H1 (cell line): ENCODE results near the gene TRIM62. TPM values are rescaled to one million over a fixed set of nuclear protein-coding genes. Genes with fewer than 3 reads are reported as not detected.

ENCODE experiments used
- CBX8 ChIP-seq: fragments of 300-800, 300-1000 bp; sonication (generic); IDR thresholded peaks from 2 replicates; pipeline ENCODE4 v1.7.1; 2016; ENCODE audit warnings: low read depth, low read length, borderline replicate concordance
- CHD7 ChIP-seq: fragments of 300-600 bp; sonication (generic); IDR thresholded peaks from 2 replicates; pipeline ENCODE4 v1.7.1; 2012; ENCODE audit warnings: low read length, moderate library complexity, mild to moderate bottlenecking, inconsistent platforms; ENCODE audit not compliant: insufficient replicate concordance
- CTCF ChIP-seq, 3 experiments: IDR thresholded peaks; 1 replicate in 2 of 3; 2 replicates in 1 of 3; pipeline versions ENCODE4 v1.5.1 to v1.6.1; 2011; ENCODE audit warnings: low read length in 3 of 3, mild to moderate bottlenecking in 3 of 3, inconsistent platforms in 2 of 3, low read depth in 1 of 3, moderate library complexity in 1 of 3; ENCODE audit not compliant: insufficient read depth in 1 of 3; ENCODE audit errors: control extremely low read depth in 1 of 3
- EGR1 ChIP-seq: IDR thresholded peaks from 2 replicates; pipeline ENCODE4 v1.6.1; 2011; ENCODE audit warnings: low read depth, low read length, borderline replicate concordance
- HDAC2 ChIP-seq, 2 experiments: fragments of 300-600 bp in 1 of 2; sonication (generic) in 1 of 2; IDR thresholded peaks; 2 replicates each; pipeline ENCODE4 v1.6.1; 2011 to 2012; ENCODE audit warnings: low read depth in 2 of 2, low read length in 2 of 2, mild to moderate bottlenecking in 2 of 2, moderate library complexity in 2 of 2, borderline replicate concordance in 1 of 2, inconsistent platforms in 1 of 2
- RAD21 ChIP-seq, 2 experiments: IDR thresholded peaks in 1 of 2; conservative IDR thresholded peaks in 1 of 2; 2 replicates each; pipeline ENCODE4 v1.6.1; 2011; ENCODE audit warnings: low read depth in 2 of 2, low read length in 2 of 2, improper control_type of control experiment in 1 of 2, inconsistent platforms in 1 of 2, mild to moderate bottlenecking in 1 of 2, moderate library complexity in 1 of 2
- RXRA ChIP-seq: IDR thresholded peaks from 2 replicates; pipeline ENCODE4 v1.6.1; 2011; ENCODE audit warnings: low read depth, mild to moderate bottlenecking, low read length, moderate library complexity; ENCODE audit not compliant: insufficient read depth
- SAP30 ChIP-seq: fragments of 300-600 bp; sonication (generic); IDR thresholded peaks from 2 replicates; pipeline ENCODE4 v1.7.1; 2012; ENCODE audit warnings: low read length, moderate library complexity, mild to moderate bottlenecking, inconsistent platforms; ENCODE audit not compliant: insufficient read depth, insufficient replicate concordance
- polyA plus RNA-seq, 7 experiments: library from polyadenylated mRNA; depleted of rRNA in 3 of 7; stranded (reverse) in 5 of 7; unstranded in 2 of 7; fragments of >200 nt in 5 of 7; fragments of 200-250 nt in 2 of 7; gene quantifications; 1 replicate in 5 of 7; 2 replicates in 1 of 7; 4 replicates in 1 of 7; pipeline versions ENCODE4 v1.2.1 to v1.2.3, GENCODE V29; 2011 to 2013; ENCODE audit warnings: missing spikeins in 2 of 7, mixed read lengths in 2 of 7
- total RNA-seq: library from RNA; stranded (reverse); fragmentation: NEBNext Ultra II Directional; extraction: Animal tissue kit (Norgen Biotek cat#: 25700); gene quantifications from 2 replicates; pipeline ENCODE4 v1.2.1, GENCODE V29; 2021

The TRIM62 gene
- total and polyA plus RNA-seq, 2 of the 8 experiments (the other 6 are each of a cell fraction or from before 2014, with no cell fraction given) = 6.3 to 10.8 TPM

GRCh38 chr1:33097762-33098161 is 84.1 kb downstream of the TRIM62 start (continued):
- no peak for TF ChIP-seq CHD7
- no peak for TF ChIP-seq EGR1
- no peak for TF ChIP-seq CTCF (IDR thresholded peaks at IDR 0.05; ENCODE audit: control extremely low read depth in 1 of 3, insufficient read depth in 1 of 3, low read depth in 1 of 3, low read length in 3 of 3)
- no peak for TF ChIP-seq RXRA
- TF ChIP-seq SAP30 = no peak
- TF ChIP-seq HDAC2 (IDR thresholded peaks at IDR 0.05; ENCODE audit: borderline replicate concordance in 1 of 2, low read depth in 2 of 2, low read length in 2 of 2) = no peak
- TF ChIP-seq RAD21 (IDR thresholded peaks at IDR 0.05 in 1 of 2, conservative IDR thresholded peaks at IDR 0.05 in 1 of 2; ENCODE audit: low read depth in 2 of 2, low read length in 2 of 2) = no peak
- no peak for TF ChIP-seq CBX8
